Keratinocyte (primary cell): ENCODE results near the gene TIGIT.

Source experiments
- EZH2 ChIP-seq: IDR thresholded peaks from one replicate; pipeline ENCODE4 v1.6.1; 2012; ENCODE audit warnings: inconsistent platforms, mild to moderate bottlenecking, low read length, moderate library complexity
- TF ChIP-seq, protein P1 (sequence below), 3 experiments: IDR thresholded peaks in 1 of 3; conservative IDR thresholded peaks in 1 of 3; optimal IDR thresholded peaks in 1 of 3; 2 replicates in 2 of 3; 3 replicates in 1 of 3; pipeline versions ENCODE3 to v1.5.1; 2011; ENCODE audit warnings: low read length in 3 of 3, mild to moderate bottlenecking in 3 of 3, moderate library complexity in 2 of 3, control low read depth in 1 of 3, inconsistent platforms in 1 of 3; ENCODE audit not compliant: insufficient read depth in 2 of 3; ENCODE audit errors: extremely low read depth in 1 of 3

DNA sequence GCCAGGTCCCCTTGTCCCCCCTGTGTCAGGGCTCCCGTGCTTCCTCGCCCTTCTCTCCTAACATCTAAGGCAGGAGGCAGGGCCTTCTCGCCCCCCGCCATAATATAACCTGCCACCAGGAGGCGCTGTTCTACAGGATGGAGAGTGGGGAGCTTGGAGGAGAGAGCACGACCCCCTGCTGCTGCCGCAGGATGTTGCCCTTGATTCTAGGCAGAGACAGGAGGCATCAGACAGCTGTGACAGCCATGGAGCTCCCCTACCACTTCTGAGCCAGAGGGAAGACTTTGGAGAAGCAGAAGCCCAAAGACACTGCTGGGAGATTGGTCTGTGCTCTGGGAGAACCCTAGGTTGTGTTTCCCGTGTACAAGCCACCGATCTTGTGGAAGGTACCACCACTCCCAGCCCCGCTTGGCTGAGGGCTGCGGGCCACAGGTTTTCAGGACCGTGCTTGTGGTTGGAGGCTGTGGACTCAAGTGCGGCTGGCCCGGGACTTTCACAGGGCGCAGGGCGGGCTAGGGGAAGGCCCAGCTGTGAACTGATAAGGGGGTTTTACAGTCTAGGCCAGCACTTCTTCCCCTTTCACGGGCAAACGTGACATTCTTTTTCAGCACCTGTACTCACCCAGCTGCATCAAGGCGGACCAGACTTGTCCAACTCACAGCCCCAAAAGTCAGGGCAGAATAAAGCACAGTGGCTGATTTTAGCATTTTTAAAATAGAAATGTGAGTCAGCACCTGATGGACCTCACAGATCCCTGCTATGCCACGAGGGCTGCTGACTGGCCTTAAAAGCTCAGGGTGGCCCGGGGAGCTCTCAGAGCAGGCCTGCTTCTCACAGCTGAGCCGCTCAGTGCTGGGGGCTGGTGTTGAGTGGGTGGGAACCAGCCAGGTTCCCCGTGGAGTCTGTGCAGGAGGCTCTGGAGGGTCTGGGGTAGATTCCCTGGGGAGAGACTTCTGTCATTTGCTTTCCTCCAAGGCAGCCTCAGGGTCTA lies 2.6 kb upstream of the TIGIT start:
- TF ChIP-seq, protein P1, sequence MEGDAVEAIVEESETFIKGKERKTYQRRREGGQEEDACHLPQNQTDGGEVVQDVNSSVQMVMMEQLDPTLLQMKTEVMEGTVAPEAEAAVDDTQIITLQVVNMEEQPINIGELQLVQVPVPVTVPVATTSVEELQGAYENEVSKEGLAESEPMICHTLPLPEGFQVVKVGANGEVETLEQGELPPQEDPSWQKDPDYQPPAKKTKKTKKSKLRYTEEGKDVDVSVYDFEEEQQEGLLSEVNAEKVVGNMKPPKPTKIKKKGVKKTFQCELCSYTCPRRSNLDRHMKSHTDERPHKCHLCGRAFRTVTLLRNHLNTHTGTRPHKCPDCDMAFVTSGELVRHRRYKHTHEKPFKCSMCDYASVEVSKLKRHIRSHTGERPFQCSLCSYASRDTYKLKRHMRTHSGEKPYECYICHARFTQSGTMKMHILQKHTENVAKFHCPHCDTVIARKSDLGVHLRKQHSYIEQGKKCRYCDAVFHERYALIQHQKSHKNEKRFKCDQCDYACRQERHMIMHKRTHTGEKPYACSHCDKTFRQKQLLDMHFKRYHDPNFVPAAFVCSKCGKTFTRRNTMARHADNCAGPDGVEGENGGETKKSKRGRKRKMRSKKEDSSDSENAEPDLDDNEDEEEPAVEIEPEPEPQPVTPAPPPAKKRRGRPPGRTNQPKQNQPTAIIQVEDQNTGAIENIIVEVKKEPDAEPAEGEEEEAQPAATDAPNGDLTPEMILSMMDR (optimal IDR thresholded peaks at IDR 0.05 in 1 of 3, IDR thresholded peaks at IDR 0.05 in 1 of 3, conservative IDR thresholded peaks at IDR 0.05 in 1 of 3; ENCODE audit: extremely low read depth in 1 of 3, insufficient read depth in 2 of 3, low read length in 3 of 3): peak; percentile 58 to 64 (median 62)
- TF ChIP-seq EZH2: no peak
